H1 (cell line): ENCODE results near the gene APOL1. TPM values are rescaled to one million over a fixed set of nuclear protein-coding genes. Genes with fewer than 3 reads are reported as not detected.
"Not testable (repeated sequence)": the region's sequence is repeated elsewhere in the genome, so short reads cannot be mapped to it uniquely, and the experiment has no call there.

Experiments used
- CTCF ChIA-PET: fragments of 300-600 bp; sonication (Branson Sonifier 250); formaldehyde crosslinking; loops from one replicate; lab custom pipeline; 2021; ENCODE audit not compliant: partially characterized antibody; lab: Charles Lee
- POLR2A ChIA-PET: fragments of 300-600 bp; sonication (Branson Sonifier 250); formaldehyde crosslinking; loops from one replicate; lab custom pipeline; 2021; ENCODE audit warnings: inconsistent platforms; ENCODE audit not compliant: partially characterized antibody; lab: Charles Lee
- DNase-seq, 2 experiments: peaks; one replicate each; pipeline versions ENCODE4 v3.0.0 to v3.0.0-alpha.2; 2010 to 2022; ENCODE audit warnings: low spot score in 2 of 2, low read depth in 1 of 2, mixed read lengths in 1 of 2
- FAIRE-seq: peaks from 2 replicates; lab custom pipeline; 2011; peaks lifted over from hg19 to GRCh38; lab: Jason Lieb, UNC
- H2AFZ ChIP-seq: 2 replicates; pipeline ENCODE4 v1.8.1; 2012; ENCODE audit warnings: low read length, inconsistent platforms
- H2AK5ac ChIP-seq: 2 replicates; pipeline ENCODE4 v1.6.1; 2013; ENCODE audit warnings: low read depth, low read length
- H2BK120ac ChIP-seq: replicated peaks from 2 replicates; pipeline ENCODE3; 2013; ENCODE audit warnings: low read depth, low read length, inconsistent platforms
- H2BK12ac ChIP-seq: 2 replicates; pipeline ENCODE4 v1.6.1; 2013; ENCODE audit warnings: low read depth, low read length
- H2BK15ac ChIP-seq: 2 replicates; pipeline ENCODE4 v1.6.1; 2013; ENCODE audit warnings: low read length
- H2BK20ac ChIP-seq: 2 replicates; pipeline ENCODE4 v1.6.1; 2013; ENCODE audit warnings: low read length
- H2BK5ac ChIP-seq: 2 replicates; pipeline ENCODE4 v1.6.1; 2013; ENCODE audit warnings: low read depth, low read length
- H3K14ac ChIP-seq: 2 replicates; pipeline ENCODE4 v1.6.1; 2013; ENCODE audit warnings: inconsistent platforms; ENCODE audit not compliant: insufficient read length
- H3K18ac ChIP-seq: 2 replicates; pipeline ENCODE4 v1.6.1; 2013; ENCODE audit warnings: low read length; ENCODE audit errors: extremely low read depth
- H3K23ac ChIP-seq: 2 replicates; pipeline ENCODE4 v1.6.1; 2013; ENCODE audit warnings: inconsistent platforms; ENCODE audit not compliant: insufficient read length
- H3K23me2 ChIP-seq: 2 replicates; pipeline ENCODE4 v1.6.1; 2013; ENCODE audit warnings: low read depth, low read length
- H3K27ac ChIP-seq: 2 replicates; pipeline ENCODE4 v1.6.1; 2011; ENCODE audit warnings: low read depth, low read length, inconsistent platforms
- H3K27me3 ChIP-seq, 4 experiments: replicated peaks in 1 of 4; 1 replicate in 1 of 4; 2 replicates in 3 of 4; pipeline versions ENCODE4 v1.6.1 to v1.8.1; 2011 to 2013; ENCODE audit warnings: low read length in 3 of 4, mild to moderate bottlenecking in 3 of 4, inconsistent platforms in 2 of 4, mixed read lengths in 2 of 4, moderate library complexity in 1 of 4; ENCODE audit not compliant: control insufficient read depth in 3 of 4, insufficient read depth in 3 of 4; ENCODE audit errors: extremely low read depth in 1 of 4
- H3K36me3 ChIP-seq, 4 experiments: 2 replicates each; pipeline versions ENCODE4 v1.6.1 to v1.8.1; 2011 to 2013; ENCODE audit warnings: mild to moderate bottlenecking in 4 of 4, low read length in 3 of 4, moderate library complexity in 2 of 4, control low read depth in 1 of 4, inconsistent platforms in 1 of 4; ENCODE audit not compliant: insufficient read depth in 4 of 4, control insufficient read depth in 2 of 4
- H3K4ac ChIP-seq: replicated peaks from 2 replicates; pipeline ENCODE3; 2013; ENCODE audit warnings: low read length, low read depth, mixed read lengths, inconsistent platforms; ENCODE audit not compliant: insufficient read length
- H3K4me1 ChIP-seq, 4 experiments: replicated peaks in 1 of 4; 1 replicate in 1 of 4; 2 replicates in 3 of 4; pipeline versions ENCODE4 v1.6.1 to v1.8.1; 2011 to 2013; ENCODE audit warnings: low read length in 3 of 4, inconsistent platforms in 2 of 4, mixed read lengths in 1 of 4; ENCODE audit not compliant: insufficient read depth in 4 of 4, control insufficient read depth in 3 of 4
- H3K4me2 ChIP-seq, 2 experiments: 2 replicates each; pipeline versions ENCODE4 v1.6.1 to v1.8.1; 2011 to 2013; ENCODE audit warnings: low read depth in 2 of 2, low read length in 2 of 2, control low read depth in 1 of 2, inconsistent platforms in 1 of 2, mild to moderate bottlenecking in 1 of 2; ENCODE audit not compliant: insufficient read depth in 1 of 2
- H3K4me3 ChIP-seq, 4 experiments: fragments of 200-600, 300-600 bp in 1 of 4; sonication (generic), shearing (Covaris generic), sonication (Bioruptor Twin) in 1 of 4; 2 replicates each; pipeline versions ENCODE4 v1.5.1 to v1.8.1; 2011 to 2016; ENCODE audit warnings: low read length in 4 of 4, low read depth in 3 of 4, control low read depth in 2 of 4, inconsistent platforms in 2 of 4, mild to moderate bottlenecking in 2 of 4, mixed read lengths in 1 of 4, moderate library complexity in 1 of 4; ENCODE audit not compliant: insufficient read depth in 2 of 4; ENCODE audit errors: extremely low read depth in 1 of 4
- H3K56ac ChIP-seq: replicated peaks from 2 replicates; pipeline ENCODE3; 2013; ENCODE audit warnings: low read depth, mild to moderate bottlenecking, mixed read lengths, low read length, inconsistent platforms; ENCODE audit not compliant: insufficient read length
- H3K79me1 ChIP-seq: 2 replicates; pipeline ENCODE4 v1.6.1; 2013; ENCODE audit warnings: low read depth, low read length, control low read depth
- H3K79me2 ChIP-seq, 2 experiments: 2 replicates each; pipeline versions ENCODE4 v1.6.1 to v1.8.1; 2012 to 2013; ENCODE audit warnings: low read length in 2 of 2, mild to moderate bottlenecking in 2 of 2, inconsistent platforms in 1 of 2; ENCODE audit not compliant: insufficient read depth in 2 of 2, control insufficient read depth in 1 of 2
- H3K9ac ChIP-seq, 4 experiments: replicated peaks in 1 of 4; 1 replicate in 1 of 4; 2 replicates in 3 of 4; pipeline versions ENCODE4 v1.6.1 to v1.8.1; 2011 to 2013; ENCODE audit warnings: low read depth in 3 of 4, low read length in 3 of 4, control low read depth in 2 of 4, mild to moderate bottlenecking in 2 of 4, moderate library complexity in 2 of 4, inconsistent platforms in 1 of 4; ENCODE audit errors: extremely low read depth in 1 of 4
- H3K9me3 ChIP-seq, 2 experiments: 2 replicates each; pipeline versions ENCODE4 v1.6.1 to v1.8.1; 2012 to 2013; ENCODE audit warnings: mild to moderate bottlenecking in 2 of 2, moderate library complexity in 2 of 2, control low read depth in 1 of 2, inconsistent platforms in 1 of 2, low read depth in 1 of 2, low read length in 1 of 2, mixed read lengths in 1 of 2; ENCODE audit not compliant: insufficient read depth in 2 of 2
- H4K20me1 ChIP-seq, 2 experiments: replicated peaks in 1 of 2; 2 replicates each; pipeline versions ENCODE3 to v1.8.1; 2011 to 2013; ENCODE audit warnings: inconsistent platforms in 2 of 2, low read length in 2 of 2, mild to moderate bottlenecking in 1 of 2; ENCODE audit not compliant: insufficient read depth in 2 of 2, control insufficient read depth in 1 of 2
- H4K5ac ChIP-seq: 2 replicates; pipeline ENCODE4 v1.6.1; 2013; ENCODE audit warnings: low read length, low read depth, mixed read lengths, inconsistent platforms; ENCODE audit not compliant: insufficient read length
- H4K8ac ChIP-seq: 2 replicates; pipeline ENCODE4 v1.8.0; 2013; ENCODE audit warnings: mild to moderate bottlenecking, moderate library complexity, low read length, inconsistent platforms; ENCODE audit not compliant: insufficient read depth; ENCODE audit errors: extremely low read depth
- H4K91ac ChIP-seq: replicated peaks from 2 replicates; pipeline ENCODE3; 2013; ENCODE audit warnings: low read length, mixed read lengths, inconsistent platforms; ENCODE audit not compliant: insufficient read length
- WGBS, 2 experiments: shearing (Covaris generic) in 1 of 2; methylation state at CpG; one replicate each; pipeline versions ENCODE4 v1.1.6 to v1.1.7; 2013 to 2015; ENCODE audit warnings: low lambda C conversion rate in 2 of 2, mixed read lengths in 2 of 2, inconsistent platforms in 1 of 2, low coverage in 1 of 2, missing lambda C conversion rate in 1 of 2; ENCODE audit not compliant: insufficient replicate concordance in 2 of 2, insufficient coverage in 1 of 2, insufficient read length in 1 of 2; ENCODE audit errors: extremely low coverage in 1 of 2, missing lambda C conversion rate in 1 of 2; 5-methylcytosine and 5-hydroxymethylcytosine counted together
- polyA plus RNA-seq, 7 experiments: library from polyadenylated mRNA; depleted of rRNA in 3 of 7; stranded (reverse) in 5 of 7; unstranded in 2 of 7; fragments of >200 nt in 5 of 7; fragments of 200-250 nt in 2 of 7; gene quantifications; 1 replicate in 5 of 7; 2 replicates in 1 of 7; 4 replicates in 1 of 7; pipeline versions ENCODE4 v1.2.1 to v1.2.3, GENCODE V29; 2011 to 2013; ENCODE audit warnings: missing spikeins in 2 of 7, mixed read lengths in 2 of 7
- total RNA-seq: library from RNA; stranded (reverse); fragmentation: NEBNext Ultra II Directional; extraction: Animal tissue kit (Norgen Biotek cat#: 25700); gene quantifications from 2 replicates; pipeline ENCODE4 v1.2.1, GENCODE V29; 2021

The APOL1 gene
- total and polyA plus RNA-seq, 2 of the 8 experiments (the other 6 are each of a cell fraction or from before 2014, with no cell fraction given), result not detected

GRCh38 chr22:36205573-36205972 lies 47.4 kb upstream of the APOL1 start:
- H2BK15ac ChIP-seq, H2BK12ac ChIP-seq, H3K9me3 ChIP-seq, H3K4me1 ChIP-seq, H4K5ac ChIP-seq, H3K4me3 ChIP-seq, H3K56ac ChIP-seq, DNase-seq, FAIRE-seq, H3K14ac ChIP-seq, H3K27ac ChIP-seq, H4K91ac ChIP-seq, H3K79me1 ChIP-seq, H3K23ac ChIP-seq, H3K4ac ChIP-seq, H3K4me2 ChIP-seq, H4K20me1 ChIP-seq, H2AFZ ChIP-seq, H3K18ac ChIP-seq, H3K9ac ChIP-seq, H2BK5ac ChIP-seq, H3K27me3 ChIP-seq, H2AK5ac ChIP-seq, H2BK20ac ChIP-seq, H2BK120ac ChIP-seq, H4K8ac ChIP-seq, H3K23me2 ChIP-seq, POLR2A ChIA-PET, H3K36me3 ChIP-seq, H3K79me2 ChIP-seq: not testable (repeated sequence)
- CTCF ChIA-PET, result interaction anchor here (0.6 kb wide), 1 partner anchor 1216 kb away, joined by 3 read pairs; no protein-coding TSS in a partner anchor
- WGBS, 2 experiments, result 88% methylated on average over 5 of the region's 5 CpGs; no CpG with 5 or more reads in 1 of the 2 experiments
